Mononuclear cell (primary cell): Measurements from ENCODE around the gene SPEM1. TPM values are rescaled to one million over a fixed set of nuclear protein-coding genes. Genes with fewer than 3 reads are reported as not detected.

ENCODE experiments used
- H3K27me3 ChIP-seq: 2 replicates; pipeline ENCODE4 v1.6.0; 2011; ENCODE audit warnings: low read length, control low read depth; ENCODE audit not compliant: insufficient read depth
- H3K4me1 ChIP-seq: 2 replicates; pipeline ENCODE4 v1.5.1; 2011; ENCODE audit warnings: mild to moderate bottlenecking, low read length, control low read depth; ENCODE audit not compliant: insufficient read depth
- H3K4me3 ChIP-seq: 2 replicates; pipeline ENCODE4 v1.5.1; 2011; ENCODE audit warnings: mild to moderate bottlenecking, low read length, moderate library complexity
- H3K9me3 ChIP-seq: 2 replicates; pipeline ENCODE4 v1.5.1; 2011; ENCODE audit warnings: low read depth, mild to moderate bottlenecking, control low read depth, low read length
- total RNA-seq: library from RNA; depleted of rRNA; stranded (reverse); fragments of >200 nt; gene quantifications from one replicate; pipeline ENCODE4 v1.2.3, GENCODE V29; 2012

Gene SPEM1
- total RNA-seq, 1 donor, result not detected

DNA sequence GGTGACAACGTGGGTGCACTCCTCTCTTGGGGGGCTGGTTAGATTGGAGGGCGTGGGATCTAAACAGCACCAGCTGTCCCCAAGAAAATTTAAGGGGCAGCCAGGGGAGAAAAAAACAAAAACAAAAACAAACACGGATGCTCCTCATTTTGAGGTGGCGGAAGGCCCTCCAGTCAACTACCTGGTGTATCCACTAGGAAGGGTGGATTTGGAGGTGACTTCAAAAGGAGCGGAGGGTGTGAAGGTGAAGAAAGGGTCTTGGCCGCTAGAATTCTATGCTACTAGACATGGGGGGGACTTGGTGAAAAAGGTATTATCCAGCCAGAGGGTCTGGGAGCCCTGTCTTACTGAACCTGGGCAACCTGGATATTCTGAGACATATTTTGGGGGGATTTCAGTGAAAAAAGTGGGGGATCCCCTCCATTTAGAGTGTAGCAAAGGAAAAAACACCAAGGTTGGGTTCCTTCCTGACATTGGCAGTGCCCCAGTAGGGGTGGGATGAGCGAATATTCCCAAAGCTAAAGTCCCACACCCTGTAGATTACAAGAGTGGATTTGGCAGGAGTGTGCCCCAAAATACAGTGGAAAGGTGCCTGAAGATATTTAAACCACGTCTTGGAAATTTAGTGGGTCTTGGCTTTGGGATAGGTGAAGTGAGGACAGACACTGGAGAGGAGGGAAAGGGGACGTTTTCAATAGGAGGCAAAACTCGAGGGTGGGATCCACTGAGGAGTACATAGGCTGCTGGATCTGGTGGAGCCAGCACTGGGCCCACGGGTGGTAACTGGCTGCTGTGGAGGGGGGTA lies 18.7 kb downstream of the SPEM1 start:
- Histone ChIP-seq H3K27me3 (peaks cover 39% of the 10 kb centered on the region), H3K4me3 (no peak overlapping the region), H3K4me1 (peaks cover 55% of the 10 kb centered on the region), H3K9me3 (no peaks in the 10 kb centered on the region)

DNA sequence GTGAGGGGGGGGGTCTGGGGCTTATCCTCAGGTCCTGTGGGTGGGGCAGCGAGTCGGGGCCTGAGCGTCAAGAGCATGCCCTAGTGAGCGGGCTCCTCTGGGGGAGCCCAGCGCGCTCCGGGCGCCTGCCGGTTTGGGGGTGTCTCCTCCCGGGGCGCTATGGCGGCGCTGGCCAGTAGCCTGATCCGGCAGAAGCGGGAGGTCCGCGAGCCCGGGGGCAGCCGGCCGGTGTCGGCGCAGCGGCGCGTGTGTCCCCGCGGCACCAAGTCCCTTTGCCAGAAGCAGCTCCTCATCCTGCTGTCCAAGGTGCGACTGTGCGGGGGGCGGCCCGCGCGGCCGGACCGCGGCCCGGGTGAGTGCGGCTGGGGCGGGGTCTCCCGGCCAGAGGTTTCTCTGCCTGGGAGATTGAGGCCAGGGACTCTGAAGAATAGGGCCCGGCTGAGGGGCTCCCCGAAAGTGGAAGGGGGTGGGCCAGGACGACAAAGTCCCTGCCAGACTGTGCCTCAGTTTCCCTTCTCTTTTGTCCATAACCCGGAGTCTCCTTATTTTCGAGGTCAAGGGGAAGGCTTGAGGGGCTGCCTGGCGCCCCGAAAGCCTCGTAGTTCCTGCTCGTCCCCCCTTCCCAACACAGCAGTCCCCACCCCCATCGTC lies 19.5 kb downstream of the SPEM1 start, which contains the start of gene FGF11:
FGF11 (plus strand) TSS at position 51 of the 651 bp plus-strand sequence; CDS start at position 160, 109 bp downstream.
- Histone ChIP-seq H3K4me3 (peak within 1 kb of the TSS; percentile 9), H3K4me1 (peaks cover 56% of the 10 kb centered on the region), H3K27me3 (peaks cover 46% of the 10 kb centered on the region), H3K9me3 (no peaks in the 10 kb centered on the region)

- peaks cover 59% of the 10 kb centered on the region for H3K4me1 ChIP-seq
- no peak overlapping the region for H3K4me3 ChIP-seq
- H3K27me3 ChIP-seq, result peaks cover 51% of the 10 kb centered on the region
- no peaks in the 10 kb centered on the region for H3K9me3 ChIP-seq
Measured at GRCh38 chr17:7440113-7440833, 20.1 kb downstream of the SPEM1 start.

GRCh38 chr17:7440834-7441195 lies 20.7 kb downstream of the SPEM1 start:
- Histone ChIP-seq H3K9me3 (no peaks in the 10 kb centered on the region), H3K27me3 (peaks cover 56% of the 10 kb centered on the region), H3K4me1 (peaks cover 64% of the 10 kb centered on the region), H3K4me3 (no peak overlapping the region)

GRCh38 chr17:7441266-7441665 lies 21.1 kb downstream of the SPEM1 start:
- peaks cover 65% of the 10 kb centered on the region for H3K4me1 ChIP-seq
- H3K27me3 ChIP-seq, result peaks cover 60% of the 10 kb centered on the region

GRCh38 chr17:7442142-7442541 lies 22.0 kb downstream of the SPEM1 start:
- Histone ChIP-seq H3K4me3 (no peak overlapping the region), H3K4me1 (peaks cover 61% of the 10 kb centered on the region), H3K9me3 (no peaks in the 10 kb centered on the region), H3K27me3 (peaks cover 67% of the 10 kb centered on the region)

More at GRCh38 chr17:7441266-7441665, 21.1 kb downstream of the SPEM1 start:
- Histone ChIP-seq H3K9me3 (no peaks in the 10 kb centered on the region), H3K4me3 (no peak overlapping the region)

GRCh38 chr17:7443499-7444485 lies 23.7 kb downstream of the SPEM1 start:
- Histone ChIP-seq H3K4me1 (peaks cover 45% of the 10 kb centered on the region), H3K9me3 (no peaks in the 10 kb centered on the region), H3K27me3 (peaks cover 72% of the 10 kb centered on the region), H3K4me3 (no peak overlapping the region)

DNA sequence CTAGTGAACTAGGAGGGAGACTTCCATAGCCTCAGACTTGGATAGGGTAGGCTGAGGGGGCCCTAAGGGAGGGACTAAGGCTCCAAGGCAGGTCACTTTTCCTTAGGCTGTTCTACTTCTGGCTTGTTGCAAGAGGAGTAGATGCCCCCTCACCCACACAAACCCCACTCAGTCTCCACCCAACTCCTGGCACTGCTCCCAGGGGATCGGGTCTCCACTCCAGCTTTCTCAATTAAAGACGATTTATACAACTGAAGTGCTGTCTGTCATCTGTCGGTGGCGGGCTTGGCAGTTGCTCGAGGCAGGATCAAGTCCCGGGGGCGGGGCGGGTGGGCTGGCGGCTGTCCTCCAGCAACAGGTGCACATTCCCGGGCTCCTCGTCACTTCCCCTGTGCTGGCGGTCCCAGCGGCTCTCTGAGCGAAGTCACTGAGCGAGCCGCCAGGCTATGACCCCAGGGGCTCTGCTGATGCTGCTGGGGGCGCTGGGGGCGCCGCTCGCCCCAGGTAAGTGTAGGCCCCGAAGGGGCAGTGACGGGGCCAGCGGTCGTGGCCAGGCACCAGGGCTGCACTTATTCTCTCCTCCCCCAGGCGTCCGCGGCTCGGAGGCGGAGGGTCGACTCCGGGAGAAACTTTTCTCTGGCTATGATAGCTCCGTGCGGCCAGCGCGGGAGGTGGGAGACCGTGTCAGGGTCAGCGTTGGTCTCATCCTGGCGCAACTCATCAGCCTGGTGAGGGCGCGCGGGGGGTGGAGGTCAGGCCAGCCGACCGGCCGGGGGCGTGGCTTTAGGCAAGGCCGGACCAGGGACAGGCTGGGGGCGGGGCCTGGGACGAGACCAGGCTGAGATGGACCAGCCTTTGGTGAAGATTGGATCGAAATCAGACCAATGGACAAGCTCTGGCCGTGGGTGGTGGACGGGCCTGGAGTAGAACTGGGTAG lies 24.8 kb downstream of the SPEM1 start, which contains the start of gene CHRNB1:
CHRNB1 (plus strand) TSS at position 380 of the 937 bp plus-strand sequence; CDS start at position 447, 67 bp downstream.
- H3K9me3 ChIP-seq, result no peaks in the 10 kb centered on the region
- peaks cover 34% of the 10 kb centered on the region for H3K4me1 ChIP-seq
- H3K4me3 ChIP-seq, result no peak within 1 kb of the TSS
- peaks cover 62% of the 10 kb centered on the region for H3K27me3 ChIP-seq

DNA sequence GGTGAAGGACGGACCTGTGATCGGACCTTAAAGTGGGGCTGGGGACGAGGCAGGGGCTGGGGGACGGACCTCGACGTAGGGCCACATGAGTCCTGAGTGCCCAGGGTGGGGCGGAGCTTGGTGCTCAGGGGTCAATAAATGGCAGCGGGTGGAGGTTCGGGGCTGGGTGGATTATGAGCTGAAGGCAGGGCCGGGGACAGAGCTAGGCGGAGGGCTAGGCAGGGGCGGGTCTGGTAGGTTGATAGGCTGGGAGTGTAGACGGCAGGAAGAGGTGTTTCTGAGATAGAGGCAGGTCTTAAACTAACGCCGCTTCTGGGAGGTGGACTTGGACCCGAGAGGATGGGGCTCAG lies 25.5 kb downstream of the SPEM1 start:
- Histone ChIP-seq H3K9me3 (no peaks in the 10 kb centered on the region), H3K4me1 (peaks cover 27% of the 10 kb centered on the region), H3K27me3 (peaks cover 57% of the 10 kb centered on the region), H3K4me3 (no peak overlapping the region)

DNA sequence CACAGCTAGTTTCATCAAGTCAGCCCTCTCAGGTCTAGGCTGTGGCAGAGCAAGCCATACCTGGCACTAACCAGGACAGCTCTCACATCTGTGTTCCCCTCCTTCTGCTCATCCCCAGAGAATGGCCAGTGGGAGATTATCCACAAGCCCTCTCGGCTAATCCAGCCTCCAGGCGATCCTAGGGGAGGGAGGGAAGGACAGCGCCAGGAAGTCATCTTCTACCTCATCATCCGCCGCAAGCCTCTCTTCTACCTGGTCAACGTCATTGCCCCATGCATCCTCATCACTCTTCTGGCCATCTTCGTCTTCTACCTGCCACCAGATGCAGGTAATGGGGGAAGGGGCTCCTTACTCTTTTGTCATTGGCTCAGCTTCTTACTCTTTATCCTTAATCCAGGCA lies 28.3 kb downstream of the SPEM1 start:
- Histone ChIP-seq H3K4me3 (no peak overlapping the region), H3K9me3 (no peaks in the 10 kb centered on the region), H3K4me1 (peaks cover 23% of the 10 kb centered on the region), H3K27me3 (peaks cover 39% of the 10 kb centered on the region)

DNA sequence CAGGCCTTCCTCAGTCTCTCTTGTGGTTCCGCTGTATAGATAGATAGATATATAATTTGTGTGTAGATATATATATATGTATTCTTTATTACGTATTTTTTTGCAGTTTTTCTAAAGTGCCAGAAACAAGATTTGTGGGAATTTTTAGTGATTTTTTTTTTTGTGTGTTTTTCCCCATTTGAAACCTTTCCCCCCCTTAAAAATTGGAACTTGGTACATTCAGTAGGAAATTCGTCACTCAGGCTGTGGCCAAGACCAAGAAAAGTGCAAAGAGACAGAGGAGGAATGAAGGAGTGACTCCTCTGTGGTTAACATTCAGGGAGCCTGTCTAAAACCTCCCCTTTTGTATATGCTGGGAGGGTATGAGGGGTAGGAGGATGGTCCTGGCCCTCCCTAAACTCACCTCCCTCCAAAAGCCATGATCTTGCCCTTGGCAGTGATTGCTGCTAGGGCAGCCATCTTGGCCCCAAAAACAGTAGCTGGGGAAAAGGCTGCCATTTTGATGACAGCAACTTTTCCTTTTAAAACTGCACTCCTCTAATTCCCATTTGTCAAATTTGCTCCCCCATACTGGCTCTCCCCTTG lies 39.9 kb downstream of the SPEM1 start:
- H3K9me3 ChIP-seq, result no peaks in the 10 kb centered on the region
- no peak overlapping the region for H3K4me3 ChIP-seq
- H3K4me1 ChIP-seq, result peaks cover 10% of the 10 kb centered on the region
- H3K27me3 ChIP-seq, result no peaks in the 10 kb centered on the region

- Histone ChIP-seq H3K9me3 (no peaks in the 10 kb centered on the region), H3K27me3 (no peaks in the 10 kb centered on the region), H3K4me3 (no peak overlapping the region), H3K4me1 (peaks cover 8% of the 10 kb centered on the region)
Measured at GRCh38 chr17:7460850-7461660, 40.9 kb downstream of the SPEM1 start.
